GM12878 (cell line): ENCODE data around the gene EMID1. TPM values are rescaled to one million over a fixed set of nuclear protein-coding genes. Genes with fewer than 3 reads are reported as not detected.

Source experiments
- ATAC-seq: fragments of 200-7000 bp; cut with Tn5 transposase; 3 replicates; pipeline ENCODE4 v1.9.1; 2020; ENCODE audit warnings: mild to moderate bottlenecking, moderate library complexity
- BruUV-seq: library from RNA; stranded (reverse); fragments of 400-500 nt; replicated peaks from 2 replicates; lab custom pipeline; 2021; lab: Mats Ljungman, UMichigan
- CTCF ChIA-PET: fragments of 300-600 bp; sonication (Branson Sonifier 250); formaldehyde crosslinking; extraction: SDS; loops from one replicate; lab custom pipeline; 2021; ENCODE audit warnings: inconsistent platforms; lab: Yijun Ruan, JAX
- POLR2A ChIA-PET: fragments of 350-600 bp; formaldehyde crosslinking; extraction: SDS; loops from one replicate; lab custom pipeline; 2021; ENCODE audit warnings: inconsistent platforms; lab: Charles Lee
- RAD21 ChIA-PET: fragments of 300-600 bp; sonication (Branson Sonifier 250); formaldehyde crosslinking; loops from one replicate; lab custom pipeline; 2023; ENCODE audit warnings: antibody characterized with exemption; ENCODE audit not compliant: unreplicated experiment; lab: Charles Lee
- SMC1A ChIA-PET: fragments of 300-600 bp; sonication (Branson Sonifier 250); formaldehyde crosslinking; loops from one replicate; lab custom pipeline; 2023; ENCODE audit not compliant: unreplicated experiment, uncharacterized antibody; lab: Charles Lee
- DNase-seq: peaks from one replicate; pipeline ENCODE4 v3.0.0-alpha.2; 2011; ENCODE audit warnings: low read depth, low spot score
- FAIRE-seq: peaks from 3 replicates; lab custom pipeline; 2011; peaks lifted over from hg19 to GRCh38; lab: Jason Lieb, UNC
- H2AFZ ChIP-seq: 2 replicates; pipeline ENCODE4 v1.6.0; 2011; ENCODE audit warnings: low read depth, low read length, control low read depth; ENCODE audit not compliant: control insufficient read depth
- H3K27ac ChIP-seq: 2 replicates; pipeline ENCODE4 v1.5.1; 2011; ENCODE audit warnings: control low read depth; ENCODE audit not compliant: control insufficient read depth, insufficient read depth
- H3K27me3 ChIP-seq, 2 experiments: replicated peaks in 1 of 2; 2 replicates each; pipeline versions ENCODE4 v1.6.0 to v1.6.1; 2011; ENCODE audit warnings: low read length in 1 of 2; ENCODE audit not compliant: control insufficient read depth in 2 of 2, insufficient read depth in 2 of 2
- H3K36me3 ChIP-seq, 2 experiments: 2 replicates each; pipeline ENCODE4 v1.5.1; 2011; ENCODE audit warnings: low read length in 1 of 2; ENCODE audit not compliant: control insufficient read depth in 2 of 2, insufficient read depth in 2 of 2
- H3K4me1 ChIP-seq: 2 replicates; pipeline ENCODE4 v1.6.1; 2011; ENCODE audit warnings: mild to moderate bottlenecking, low read length, moderate library complexity, mixed read lengths; ENCODE audit not compliant: control insufficient read depth, insufficient read depth
- H3K4me2 ChIP-seq: 2 replicates; pipeline ENCODE4 v1.6.0; 2011; ENCODE audit warnings: control low read depth; ENCODE audit not compliant: control insufficient read depth, insufficient read depth
- H3K4me3 ChIP-seq: fragments of 200-600 bp; sonication (generic); 2 replicates; pipeline ENCODE4 v1.5.1; 2016
- H3K79me2 ChIP-seq: 2 replicates; pipeline ENCODE4 v1.6.0; 2011; ENCODE audit warnings: low read length; ENCODE audit not compliant: control insufficient read depth, insufficient read depth
- H3K9ac ChIP-seq: 2 replicates; pipeline ENCODE4 v1.8.0; 2011; ENCODE audit warnings: low read length, control low read depth, mixed read lengths; ENCODE audit not compliant: control insufficient read depth, insufficient read depth
- H3K9me3 ChIP-seq: replicated peaks from 3 replicates; pipeline ENCODE4 v1.5.1; 2011; ENCODE audit warnings: mild to moderate bottlenecking, low read length; ENCODE audit not compliant: control insufficient read depth, insufficient read depth
- H4K20me1 ChIP-seq: 2 replicates; pipeline ENCODE4 v1.6.0; 2011; ENCODE audit not compliant: control insufficient read depth, insufficient read depth
- HDGF ChIP-seq: fragments of 450-650 bp; IDR thresholded peaks from 2 replicates; pipeline ENCODE4 v1.6.1; 2016; ENCODE audit warnings: antibody characterized with exemption
- JUND ChIP-seq: IDR thresholded peaks from 2 replicates; pipeline ENCODE4 v1.6.1; 2012; ENCODE audit warnings: low read depth, mild to moderate bottlenecking, low read length, improper control_type of control experiment, moderate library complexity
- KLF5 ChIP-seq: fragments of 450-650 bp; IDR thresholded peaks from 2 replicates; pipeline ENCODE4 v1.6.1; 2014; ENCODE audit warnings: mild to moderate bottlenecking; ENCODE audit not compliant: partially characterized antibody
- LARP7 ChIP-seq: fragments of 450-650 bp; IDR thresholded peaks from 2 replicates; pipeline ENCODE4 v1.6.1; 2017; ENCODE audit warnings: mild to moderate bottlenecking
- MTA2 ChIP-seq: fragments of 450-650 bp; IDR thresholded peaks from 2 replicates; pipeline ENCODE4 v1.6.1; 2016; ENCODE audit warnings: low read depth, mild to moderate bottlenecking, moderate library complexity
- POLR2A ChIP-seq: IDR thresholded peaks from 2 replicates; pipeline ENCODE4 v1.6.1; 2011; ENCODE audit warnings: low read depth, mild to moderate bottlenecking, low read length
- POU2F2 ChIP-seq: IDR thresholded peaks from 3 replicates; pipeline ENCODE4 v1.6.1; 2011; ENCODE audit warnings: low read depth, mild to moderate bottlenecking, low read length, borderline replicate concordance
- SMARCA5 ChIP-seq: fragments of 450-650 bp; IDR thresholded peaks from 2 replicates; pipeline ENCODE4 v1.6.1; 2017; ENCODE audit warnings: mild to moderate bottlenecking
- SRF ChIP-seq, 2 experiments: IDR thresholded peaks; 2 replicates each; pipeline ENCODE4 v1.6.1; 2011; ENCODE audit warnings: low read depth in 2 of 2, low read length in 2 of 2, mild to moderate bottlenecking in 1 of 2, moderate library complexity in 1 of 2
- STAT1 ChIP-seq: fragments of 450-650 bp; conservative IDR thresholded peaks from 2 replicates; pipeline ENCODE4 v1.6.1; 2014; ENCODE audit warnings: antibody characterized with exemption, mild to moderate bottlenecking
- TARDBP ChIP-seq: IDR thresholded peaks from 2 replicates; pipeline ENCODE4 v1.6.1; 2016; ENCODE audit warnings: borderline replicate concordance
- YY1 ChIP-seq: IDR thresholded peaks from 2 replicates; pipeline ENCODE4 v1.6.1; 2011; ENCODE audit warnings: low read depth, mild to moderate bottlenecking, low read length
- WGBS: methylation state at CpG from one replicate; pipeline ENCODE4 v1.1.6; 2016; ENCODE audit warnings: low lambda C conversion rate; ENCODE audit not compliant: insufficient replicate concordance, insufficient coverage; ENCODE audit errors: missing lambda C conversion rate; 5-methylcytosine and 5-hydroxymethylcytosine counted together
- in situ Hi-C: fragments of 300-500 bp; cut with MboI; formaldehyde crosslinking; loops from 9 replicates; pipeline ENCODE4 v1.14.3; 2018; ENCODE audit warnings: mixed read lengths
- intact Hi-C: fragments of 100-400 bp; cut with micrococcal nuclease; formaldehyde crosslinking; loops from one replicate; pipeline ENCODE4 v1.14.2; 2022; ENCODE audit not compliant: unreplicated experiment
- polyA plus RNA-seq, 11 experiments: library from polyadenylated mRNA; depleted of rRNA in 4 of 11; unstranded in 6 of 11; stranded (reverse) in 5 of 11; fragments of >200 nt; fragmentation: Nextera tagmentation in 4 of 11; fragmentation: Illumina TruSeq in 1 of 11; extraction: Ambion mirVana in 4 of 11; extraction: Trizol in 1 of 11; gene quantifications; 1 replicate in 1 of 11; 2 replicates in 10 of 11; pipeline versions ENCODE4 v1.2.1 to v1.2.3, GENCODE V29; 2011 to 2016; ENCODE audit warnings: inconsistent platforms in 2 of 11, missing spikeins in 2 of 11, low read depth in 1 of 11
- total RNA-seq, 4 experiments: library from RNA; depleted of rRNA in 3 of 4; stranded (reverse); fragments of >200 nt in 3 of 4; fragmentation: Illumina TruSeq in 1 of 4; extraction: Trizol in 1 of 4; gene quantifications; 2 replicates each; pipeline versions ENCODE4 v1.2.1 to v1.2.3, GENCODE V29; 2013 to 2021
- TF ChIP-seq, protein P1 (sequence below): fragments of 450-650 bp; IDR thresholded peaks from 2 replicates; pipeline ENCODE4 v1.6.1; 2018; ENCODE audit warnings: mild to moderate bottlenecking, low read depth, moderate library complexity; ENCODE audit not compliant: partially characterized antibody
- TF ChIP-seq, protein P2 (sequence below), 3 experiments: IDR thresholded peaks in 2 of 3; conservative IDR thresholded peaks in 1 of 3; 2 replicates each; pipeline ENCODE4 v1.5.1; 2011; ENCODE audit warnings: low read depth in 3 of 3, low read length in 3 of 3, mild to moderate bottlenecking in 3 of 3, control low read depth in 2 of 3, moderate library complexity in 2 of 3, inconsistent platforms in 1 of 3, mixed read lengths in 1 of 3; ENCODE audit not compliant: control insufficient read depth in 2 of 3, insufficient read depth in 1 of 3; ENCODE audit errors: extremely low read depth in 1 of 3
- TF ChIP-seq, protein P3 (sequence below): fragments of 450-650 bp; IDR thresholded peaks from 2 replicates; pipeline ENCODE4 v1.6.1; 2016; ENCODE audit warnings: mild to moderate bottlenecking

The EMID1 gene
- total and polyA plus RNA-seq, 10 of the 15 experiments (the other 5 are each of a cell fraction or from before 2014, with no cell fraction given), result 1.2 to 60.3 (median 12.0) TPM

DNA sequence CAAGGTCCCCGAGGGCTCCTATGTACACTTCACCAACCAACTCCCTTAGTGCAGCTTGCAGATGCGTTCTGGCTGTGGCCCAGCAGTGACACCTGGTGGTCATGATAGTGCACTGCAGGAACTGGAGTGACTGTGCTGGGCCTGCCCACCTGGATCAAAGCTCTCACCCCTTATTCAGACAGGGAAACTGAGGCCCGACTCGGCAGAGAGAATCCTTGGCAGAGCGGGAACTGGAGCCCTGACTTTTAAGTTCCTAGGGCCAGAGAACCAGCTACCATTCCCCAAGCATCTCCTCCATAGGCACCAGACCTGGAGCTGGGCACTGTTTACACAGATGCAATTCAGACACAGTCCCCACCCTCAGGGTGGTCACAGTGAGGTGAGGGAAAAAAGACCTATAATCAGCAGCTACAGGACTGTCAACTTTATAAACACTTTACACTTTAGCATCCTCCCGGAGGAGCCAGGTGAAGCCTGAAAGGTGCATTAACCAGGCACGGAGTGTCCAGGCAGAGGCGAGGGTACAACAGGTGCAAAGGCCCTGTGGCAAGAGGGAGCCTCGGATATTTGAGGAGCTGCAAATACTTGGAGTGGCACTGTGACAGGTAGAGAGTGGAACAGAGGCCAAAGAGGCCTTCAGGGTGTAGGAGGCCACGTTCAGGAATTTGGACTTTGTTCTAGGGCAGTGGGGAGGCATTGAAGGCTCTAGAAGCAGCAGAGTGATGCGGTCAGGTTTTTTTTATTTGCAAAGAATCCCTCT, 40.1 kb downstream of the EMID1 start:
- H3K79me2 ChIP-seq, result no peaks in the 10 kb centered on the region
- no peak overlapping the region for H3K27ac ChIP-seq
- H3K9ac ChIP-seq, result no peak overlapping the region
- FAIRE-seq (peak; percentile 86), ATAC-seq (peak; percentile 96), DNase-seq (no peak)
- WGBS, result 27% methylated on average over 11 of the region's 11 CpGs
- H3K9me3 ChIP-seq, result peaks cover 4% of the 10 kb centered on the region; the same call in 1 of the 3 replicates
- H3K4me1 ChIP-seq, result no peaks in the 10 kb centered on the region
- BruUV-seq, result no TSS peak
- in situ Hi-C loops, result loop anchor here (5.0 kb wide), 1 partner anchor 389 kb away; no protein-coding TSS in a partner anchor
- no peaks in the 10 kb centered on the region for H3K27me3 ChIP-seq
- H3K4me2 ChIP-seq, result no peak overlapping the region
- no peaks in the 10 kb centered on the region for H3K36me3 ChIP-seq
- ChIA-PET CTCF (interaction anchor here (0.7 to 2.5 kb wide), 37 partner anchors 9 to 645 kb away, joined by 3 to 62 read pairs (median 5); partner anchors contain the start of genes EMID1 and KREMEN1), POLR2A (interaction anchor here (0.8 to 1.7 kb wide), 5 partner anchors 14 to 91 kb away, joined by 3 to 7 read pairs (median 5); no protein-coding TSS in a partner anchor), RAD21 (interaction anchor here (0.6 to 2.3 kb wide), 24 partner anchors 10 to 646 kb away, joined by 3 to 26 read pairs (median 5); partner anchors contain the start of genes EMID1 and KREMEN1), SMC1A (interaction anchor here (0.6 to 3.3 kb wide), 25 partner anchors 9 to 645 kb away, joined by 3 to 26 read pairs (median 4); no protein-coding TSS in a partner anchor)
- intact Hi-C loops, result loop anchor here (1.0 to 5.0 kb wide), 5 partner anchors 37 to 644 kb away; no protein-coding TSS in a partner anchor
- H3K4me3 ChIP-seq, result no peak overlapping the region
- H4K20me1 ChIP-seq, result no peaks in the 10 kb centered on the region
- no peak overlapping the region for H2AFZ ChIP-seq
- TF ChIP-seq, protein P1, sequence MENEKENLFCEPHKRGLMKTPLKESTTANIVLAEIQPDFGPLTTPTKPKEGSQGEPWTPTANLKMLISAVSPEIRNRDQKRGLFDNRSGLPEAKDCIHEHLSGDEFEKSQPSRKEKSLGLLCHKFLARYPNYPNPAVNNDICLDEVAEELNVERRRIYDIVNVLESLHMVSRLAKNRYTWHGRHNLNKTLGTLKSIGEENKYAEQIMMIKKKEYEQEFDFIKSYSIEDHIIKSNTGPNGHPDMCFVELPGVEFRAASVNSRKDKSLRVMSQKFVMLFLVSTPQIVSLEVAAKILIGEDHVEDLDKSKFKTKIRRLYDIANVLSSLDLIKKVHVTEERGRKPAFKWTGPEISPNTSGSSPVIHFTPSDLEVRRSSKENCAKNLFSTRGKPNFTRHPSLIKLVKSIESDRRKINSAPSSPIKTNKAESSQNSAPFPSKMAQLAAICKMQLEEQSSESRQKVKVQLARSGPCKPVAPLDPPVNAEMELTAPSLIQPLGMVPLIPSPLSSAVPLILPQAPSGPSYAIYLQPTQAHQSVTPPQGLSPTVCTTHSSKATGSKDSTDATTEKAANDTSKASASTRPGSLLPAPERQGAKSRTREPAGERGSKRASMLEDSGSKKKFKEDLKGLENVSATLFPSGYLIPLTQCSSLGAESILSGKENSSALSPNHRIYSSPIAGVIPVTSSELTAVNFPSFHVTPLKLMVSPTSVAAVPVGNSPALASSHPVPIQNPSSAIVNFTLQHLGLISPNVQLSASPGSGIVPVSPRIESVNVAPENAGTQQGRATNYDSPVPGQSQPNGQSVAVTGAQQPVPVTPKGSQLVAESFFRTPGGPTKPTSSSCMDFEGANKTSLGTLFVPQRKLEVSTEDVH, result no peak
- TF ChIP-seq, protein P2, sequence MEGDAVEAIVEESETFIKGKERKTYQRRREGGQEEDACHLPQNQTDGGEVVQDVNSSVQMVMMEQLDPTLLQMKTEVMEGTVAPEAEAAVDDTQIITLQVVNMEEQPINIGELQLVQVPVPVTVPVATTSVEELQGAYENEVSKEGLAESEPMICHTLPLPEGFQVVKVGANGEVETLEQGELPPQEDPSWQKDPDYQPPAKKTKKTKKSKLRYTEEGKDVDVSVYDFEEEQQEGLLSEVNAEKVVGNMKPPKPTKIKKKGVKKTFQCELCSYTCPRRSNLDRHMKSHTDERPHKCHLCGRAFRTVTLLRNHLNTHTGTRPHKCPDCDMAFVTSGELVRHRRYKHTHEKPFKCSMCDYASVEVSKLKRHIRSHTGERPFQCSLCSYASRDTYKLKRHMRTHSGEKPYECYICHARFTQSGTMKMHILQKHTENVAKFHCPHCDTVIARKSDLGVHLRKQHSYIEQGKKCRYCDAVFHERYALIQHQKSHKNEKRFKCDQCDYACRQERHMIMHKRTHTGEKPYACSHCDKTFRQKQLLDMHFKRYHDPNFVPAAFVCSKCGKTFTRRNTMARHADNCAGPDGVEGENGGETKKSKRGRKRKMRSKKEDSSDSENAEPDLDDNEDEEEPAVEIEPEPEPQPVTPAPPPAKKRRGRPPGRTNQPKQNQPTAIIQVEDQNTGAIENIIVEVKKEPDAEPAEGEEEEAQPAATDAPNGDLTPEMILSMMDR (IDR thresholded peaks at IDR 0.05 in 2 of 3, conservative IDR thresholded peaks at IDR 0.05 in 1 of 3; ENCODE audit: control insufficient read depth in 2 of 3, extremely low read depth in 1 of 3, insufficient read depth in 1 of 3, low read depth in 3 of 3, low read length in 3 of 3), result peak; percentile 92 to 98 (median 96)
- TF ChIP-seq STAT1, result no peak
- TF ChIP-seq TARDBP, result no peak
- TF ChIP-seq SMARCA5, result peak; percentile 64; the same call in 1 of the 2 replicates
- peak; percentile 70; the same call in 1 of the 2 replicates for TF ChIP-seq YY1
- TF ChIP-seq POLR2A, result no peak
- TF ChIP-seq SRF (IDR thresholded peaks at IDR 0.05; ENCODE audit: low read depth in 2 of 2, low read length in 2 of 2), result no peak
- no peak for TF ChIP-seq MTA2
- no peak for TF ChIP-seq LARP7
- TF ChIP-seq KLF5, result no peak
- no peak for TF ChIP-seq JUND
- no peak; the same call in 1 of the 2 replicates for TF ChIP-seq HDGF
- TF ChIP-seq POU2F2, result peak; percentile 68; the same call in 1 of the 3 replicates
- TF ChIP-seq, protein P3, sequence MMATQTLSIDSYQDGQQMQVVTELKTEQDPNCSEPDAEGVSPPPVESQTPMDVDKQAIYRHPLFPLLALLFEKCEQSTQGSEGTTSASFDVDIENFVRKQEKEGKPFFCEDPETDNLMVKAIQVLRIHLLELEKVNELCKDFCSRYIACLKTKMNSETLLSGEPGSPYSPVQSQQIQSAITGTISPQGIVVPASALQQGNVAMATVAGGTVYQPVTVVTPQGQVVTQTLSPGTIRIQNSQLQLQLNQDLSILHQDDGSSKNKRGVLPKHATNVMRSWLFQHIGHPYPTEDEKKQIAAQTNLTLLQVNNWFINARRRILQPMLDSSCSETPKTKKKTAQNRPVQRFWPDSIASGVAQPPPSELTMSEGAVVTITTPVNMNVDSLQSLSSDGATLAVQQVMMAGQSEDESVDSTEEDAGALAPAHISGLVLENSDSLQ, result no peak
